GM10266 (cell line): ENCODE measurements around the gene KCNN3.

ENCODE experiments used
- DNase-seq: peaks from one replicate; pipeline ENCODE4 v3.0.0; 2012; ENCODE audit errors: extremely low spot score
- CTCF ChIP-seq: IDR thresholded peaks from 2 replicates; pipeline ENCODE4 v1.5.1; 2012; ENCODE audit warnings: mild to moderate bottlenecking, low read depth; ENCODE audit not compliant: control insufficient read depth, insufficient read depth; ENCODE audit errors: missing control alignments

KCNN3 gene

GRCh38 chr1:154759196-154759595 is 110.9 kb downstream of the KCNN3 start:
- peak; percentile 37 for DNase-seq
- TF ChIP-seq CTCF: no peak

GRCh38 chr1:154758346-154758745 is 111.7 kb downstream of the KCNN3 start:
- no peak for TF ChIP-seq CTCF
- DNase-seq: no peak

GRCh38 chr1:154756793-154757548 is 113.1 kb downstream of the KCNN3 start:
- no peak for DNase-seq
- TF ChIP-seq CTCF: no peak

GRCh38 chr1:154755858-154756730 is 114.0 kb downstream of the KCNN3 start:
- TF ChIP-seq CTCF: no peak
- DNase-seq: no peak

- no peak for TF ChIP-seq CTCF
- no peak for DNase-seq
Measured at GRCh38 chr1:154753426-154753825, 116.7 kb downstream of the KCNN3 start.

GRCh38 chr1:154752273-154753030 is 117.6 kb downstream of the KCNN3 start:
- no peak for TF ChIP-seq CTCF
- DNase-seq: no peak

- DNase-seq: no peak
- no peak for TF ChIP-seq CTCF
Measured at GRCh38 chr1:154751690-154752089, 118.4 kb downstream of the KCNN3 start.
